ENCODE data around the gene ADGRB2. TPM values are rescaled to one million over a fixed set of nuclear protein-coding genes. Genes with fewer than 3 reads are reported as not detected.
A peak's percentile ranks its signal among the peaks of the same experiment; 100 is the strongest.

The ADGRB2 gene
- total RNA-seq, 2 donors from 2014 or later, result 3.0 to 10.2 TPM

- intact Hi-C loops (cut with DNase I), result no loop called here
- Histone ChIP-seq H3K27ac (no peak overlapping the region), H3K9me3 (no peaks in the 10 kb centered on the region), H3K4me1 (replicated peaks) (no peaks in the 10 kb centered on the region), H3K36me3 (no peaks in the 10 kb centered on the region), H3K4me3 (no peak overlapping the region), H3K27me3 (replicated peaks; ENCODE audit: insufficient read depth) (no peaks in the 10 kb centered on the region)
- no peak for DNase-seq (ENCODE audit: low spot score)
- 79% methylated on average over 8 of the region's 8 CpGs for WGBS
- TF ChIP-seq POLR2A (IDR thresholded peaks at IDR 0.05) (no peak), POLR2AphosphoS5 (IDR thresholded peaks at IDR 0.05) (no peak), CTCF (IDR thresholded peaks at IDR 0.05) (no peak)
These were observed 78.3 kb downstream of the ADGRB2 start for GRCh38 chr1:31685795-31686194.

- intact Hi-C loops (cut with DNase I), result no loop called here
- Histone ChIP-seq H3K4me1 (replicated peaks) (no peaks in the 10 kb centered on the region), H3K27ac (no peak overlapping the region), H3K27me3 (replicated peaks; ENCODE audit: insufficient read depth) (no peaks in the 10 kb centered on the region), H3K9me3 (no peaks in the 10 kb centered on the region), H3K4me3 (no peak overlapping the region), H3K36me3 (no peaks in the 10 kb centered on the region)
- no peak for TF ChIP-seq POLR2AphosphoS5 (IDR thresholded peaks at IDR 0.05)
- TF ChIP-seq CTCF (IDR thresholded peaks at IDR 0.05), result peak in 1 of 4 experiments; percentile 22
- DNase-seq (ENCODE audit: low spot score), result no peak
- 81% methylated on average over 11 of the region's 11 CpGs for WGBS
These were observed 80.1 kb downstream of the ADGRB2 start for GRCh38 chr1:31683997-31684396.

- intact Hi-C loops (cut with DNase I), result no loop called here
These were observed 82.7 kb downstream of the ADGRB2 start for GRCh38 chr1:31681415-31681814.

GRCh38 chr1:31679676-31680230 is 84.4 kb downstream of the ADGRB2 start:
- 81% methylated on average over 23 of the region's 23 CpGs for WGBS
- intact Hi-C loops (cut with DNase I), result no loop called here
- TF ChIP-seq POLR2AphosphoS5 (IDR thresholded peaks at IDR 0.05) (no peak), POLR2A (IDR thresholded peaks at IDR 0.05) (no peak), CTCF (IDR thresholded peaks at IDR 0.05) (no peak)
- H3K9me3 ChIP-seq, result no peaks in the 10 kb centered on the region
- no peak overlapping the region for H3K27ac ChIP-seq
- no peak overlapping the region for H3K4me3 ChIP-seq
- no peaks in the 10 kb centered on the region for H3K27me3 ChIP-seq (replicated peaks; ENCODE audit: insufficient read depth)
- H3K36me3 ChIP-seq, result no peaks in the 10 kb centered on the region
- H3K4me1 ChIP-seq (replicated peaks), result no peaks in the 10 kb centered on the region
- DNase-seq (ENCODE audit: low spot score), result no peak

More at GRCh38 chr1:31681415-31681814, 82.7 kb downstream of the ADGRB2 start:
- Histone ChIP-seq H3K36me3 (no peaks in the 10 kb centered on the region), H3K9me3 (no peaks in the 10 kb centered on the region), H3K27ac (peak overlapping the region in 1 of 2 donors; percentile 8), H3K4me3 (no peak overlapping the region), H3K27me3 (replicated peaks; ENCODE audit: insufficient read depth) (no peaks in the 10 kb centered on the region), H3K4me1 (replicated peaks) (no peaks in the 10 kb centered on the region)
- no peak for DNase-seq (ENCODE audit: low spot score)
- WGBS, result 59% methylated on average over 9 of the region's 9 CpGs
- no peak for TF ChIP-seq POLR2AphosphoS5 (IDR thresholded peaks at IDR 0.05)
- TF ChIP-seq POLR2A (IDR thresholded peaks at IDR 0.05), result no peak
- no peak for TF ChIP-seq CTCF (IDR thresholded peaks at IDR 0.05)

GRCh38 chr1:31679091-31679490 is 85.0 kb downstream of the ADGRB2 start:
- H3K27me3 ChIP-seq (replicated peaks; ENCODE audit: insufficient read depth), result no peaks in the 10 kb centered on the region
- H3K27ac ChIP-seq, result no peak overlapping the region
- intact Hi-C loops (cut with DNase I), result no loop called here
- no peak for DNase-seq (ENCODE audit: low spot score)
- WGBS, result 39% methylated on average over 2 of the region's 2 CpGs
- H3K36me3 ChIP-seq, result no peaks in the 10 kb centered on the region
- no peak overlapping the region for H3K4me3 ChIP-seq
- TF ChIP-seq POLR2A (IDR thresholded peaks at IDR 0.05), result no peak
- TF ChIP-seq CTCF (IDR thresholded peaks at IDR 0.05), result no peak
- no peak for TF ChIP-seq POLR2AphosphoS5 (IDR thresholded peaks at IDR 0.05)
- no peaks in the 10 kb centered on the region for H3K4me1 ChIP-seq (replicated peaks)
- no peaks in the 10 kb centered on the region for H3K9me3 ChIP-seq
